Gastrocnemius medialis (tissue), 4 donors: ENCODE results near the gene POGLUT3. TPM values are rescaled to one million over a fixed set of nuclear protein-coding genes. Genes with fewer than 3 reads are reported as not detected.

Experiments
- ATAC-seq, 2 donors: fragments of 150-250 bp; one replicate each; pipeline ENCODE4 v1.9.1; 2016
- DNase-seq, 2 donors: peaks; one replicate each; pipeline ENCODE4 v3.0.0-alpha.2; 2019
- H3K27ac ChIP-seq, 4 donors: fragments of 200-600 bp; sonication (generic); 1 replicate in 1 of 4; 2 replicates in 3 of 4; pipeline ENCODE4 v1.5.1; 2016 to 2018; ENCODE audit warnings: mild to moderate bottlenecking in 2 of 4, moderate library complexity in 1 of 4
- H3K27me3 ChIP-seq, 3 donors: fragments of 200-600 bp; sonication (generic) in 2 of 3; 1 replicate in 1 of 3; 2 replicates in 2 of 3; pipeline versions ENCODE4 v1.5.1 to v1.6.0; 2016 to 2019; ENCODE audit warnings: mild to moderate bottlenecking in 1 of 3, moderate library complexity in 1 of 3
- H3K36me3 ChIP-seq, 2 donors: fragments of 200-600 bp; sonication (generic) in 1 of 2; one replicate each; pipeline ENCODE4 v1.5.1; 2017 to 2018
- H3K4me1 ChIP-seq, 2 donors: fragments of 200-600 bp; sonication (generic) in 1 of 2; one replicate each; pipeline ENCODE4 v1.5.1; 2016 to 2017; ENCODE audit warnings: mild to moderate bottlenecking in 2 of 2
- H3K4me3 ChIP-seq, 4 donors: fragments of 200-600 bp; sonication (generic) in 3 of 4; 1 replicate in 1 of 4; 2 replicates in 3 of 4; pipeline ENCODE4 v1.5.1; 2016 to 2019; ENCODE audit warnings: mild to moderate bottlenecking in 2 of 4
- H3K9me3 ChIP-seq, 3 donors: fragments of 200-600 bp; sonication (generic) in 2 of 3; 1 replicate in 1 of 3; 2 replicates in 2 of 3; pipeline ENCODE4 v1.5.1; 2016 to 2019
- POLR2A ChIP-seq, 2 donors: fragments of 450-650 bp; IDR thresholded peaks; one replicate each; pipeline ENCODE4 v1.6.1; 2017; ENCODE audit warnings: antibody characterized with exemption in 2 of 2, mild to moderate bottlenecking in 2 of 2, moderate library complexity in 2 of 2
- in situ Hi-C, 4 donors: fragments of 200-750 bp; cut with MboI; loops; one replicate each; pipeline versions ENCODE4 v1.15.0 to v1.8.0; 2017; ENCODE audit warnings: low sequenced_read_pairs in 4 of 4
- intact Hi-C: fragments of 100-400 bp; cut with DNase I; formaldehyde crosslinking; loops from one replicate; pipeline ENCODE4 v1.15.1; 2023; ENCODE audit warnings: low total_unique reads
- total RNA-seq, 4 donors: library from RNA; depleted of rRNA; stranded (reverse); fragments of >200 nt; gene quantifications; one replicate each; pipeline versions ENCODE4 v1.1.0 to v1.2.3, GENCODE V29; 2016
- TF ChIP-seq, protein P1 (sequence below), 5 experiments: fragments of 450-650 bp in 3 of 5; fragments of 200-600 bp in 2 of 5; sonication (generic) in 2 of 5; IDR thresholded peaks in 4 of 5; conservative IDR thresholded peaks in 1 of 5; 1 replicate in 4 of 5; 2 replicates in 1 of 5; pipeline ENCODE4 v1.5.1; 2016 to 2019; ENCODE audit warnings: antibody characterized with exemption in 5 of 5, mild to moderate bottlenecking in 3 of 5, moderate library complexity in 3 of 5

POGLUT3 gene
- total RNA-seq, 4 donors from 2014 or later = 2.5 to 4.9 (median 3.6) TPM

DNA sequence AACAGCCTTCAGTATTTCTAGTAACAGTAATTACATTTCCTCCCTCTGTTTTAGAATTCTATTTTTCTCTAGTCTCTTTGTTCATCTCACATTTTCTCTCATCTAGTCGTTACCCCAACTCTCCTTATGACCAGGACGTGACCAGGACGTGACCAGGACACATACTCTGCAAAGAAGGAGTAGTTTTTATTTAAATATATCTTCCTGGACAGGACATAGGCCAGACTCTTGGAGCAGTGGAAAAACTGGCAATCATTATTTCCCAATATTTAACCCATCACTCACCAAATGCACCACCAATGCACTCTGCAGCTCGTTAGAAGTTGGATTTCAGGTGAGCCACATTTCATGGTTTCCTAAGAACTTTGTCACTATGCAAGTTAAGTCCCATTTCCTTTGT is 40.3 kb upstream of the POGLUT3 start:
- no peaks in the 10 kb centered on the region for H3K4me1 ChIP-seq
- H3K27me3 ChIP-seq = no peaks in the 10 kb centered on the region
- H3K27ac ChIP-seq = no peak overlapping the region
- intact Hi-C loops = no loop called here
- ATAC-seq (no peak), DNase-seq (no peak)
- in situ Hi-C loops = no loop called here
- no peaks in the 10 kb centered on the region for H3K9me3 ChIP-seq
- H3K36me3 ChIP-seq = no peaks in the 10 kb centered on the region
- TF ChIP-seq POLR2A (IDR thresholded peaks at IDR 0.05) = no peak
- TF ChIP-seq, protein P1, sequence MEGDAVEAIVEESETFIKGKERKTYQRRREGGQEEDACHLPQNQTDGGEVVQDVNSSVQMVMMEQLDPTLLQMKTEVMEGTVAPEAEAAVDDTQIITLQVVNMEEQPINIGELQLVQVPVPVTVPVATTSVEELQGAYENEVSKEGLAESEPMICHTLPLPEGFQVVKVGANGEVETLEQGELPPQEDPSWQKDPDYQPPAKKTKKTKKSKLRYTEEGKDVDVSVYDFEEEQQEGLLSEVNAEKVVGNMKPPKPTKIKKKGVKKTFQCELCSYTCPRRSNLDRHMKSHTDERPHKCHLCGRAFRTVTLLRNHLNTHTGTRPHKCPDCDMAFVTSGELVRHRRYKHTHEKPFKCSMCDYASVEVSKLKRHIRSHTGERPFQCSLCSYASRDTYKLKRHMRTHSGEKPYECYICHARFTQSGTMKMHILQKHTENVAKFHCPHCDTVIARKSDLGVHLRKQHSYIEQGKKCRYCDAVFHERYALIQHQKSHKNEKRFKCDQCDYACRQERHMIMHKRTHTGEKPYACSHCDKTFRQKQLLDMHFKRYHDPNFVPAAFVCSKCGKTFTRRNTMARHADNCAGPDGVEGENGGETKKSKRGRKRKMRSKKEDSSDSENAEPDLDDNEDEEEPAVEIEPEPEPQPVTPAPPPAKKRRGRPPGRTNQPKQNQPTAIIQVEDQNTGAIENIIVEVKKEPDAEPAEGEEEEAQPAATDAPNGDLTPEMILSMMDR (IDR thresholded peaks at IDR 0.05 in 4 of 5, conservative IDR thresholded peaks at IDR 0.05 in 1 of 5) = no peak
- H3K4me3 ChIP-seq = no peak overlapping the region

DNA sequence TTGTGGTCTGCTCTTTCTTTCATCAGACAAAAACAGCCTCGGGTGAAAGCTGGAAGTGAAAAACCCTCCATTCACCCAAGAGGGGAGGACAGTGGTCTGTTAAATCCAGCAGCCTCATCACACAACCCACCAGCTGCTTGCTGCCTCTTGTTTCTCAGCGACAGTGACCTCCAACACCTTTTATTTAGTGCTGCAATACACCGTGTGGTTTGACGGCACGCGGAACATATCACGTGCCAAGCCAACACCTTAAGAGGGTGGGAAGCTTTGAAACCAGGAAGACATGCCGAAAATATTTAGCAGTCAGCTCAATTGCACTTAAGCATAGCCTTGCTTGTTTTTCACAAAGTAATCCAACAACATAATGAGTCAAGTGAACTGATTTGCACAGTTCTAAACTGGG is 39.8 kb upstream of the POGLUT3 start:
- ATAC-seq (no peak), DNase-seq (no peak)
- Histone ChIP-seq H3K27ac (no peak overlapping the region), H3K4me3 (no peak overlapping the region), H3K9me3 (no peaks in the 10 kb centered on the region), H3K4me1 (no peaks in the 10 kb centered on the region), H3K27me3 (no peaks in the 10 kb centered on the region), H3K36me3 (no peaks in the 10 kb centered on the region)
- in situ Hi-C loops = no loop called here
- no peak for TF ChIP-seq POLR2A (IDR thresholded peaks at IDR 0.05)
- TF ChIP-seq, protein P1 (IDR thresholded peaks at IDR 0.05 in 4 of 5, conservative IDR thresholded peaks at IDR 0.05 in 1 of 5) = no peak
- intact Hi-C loops = no loop called here

DNA sequence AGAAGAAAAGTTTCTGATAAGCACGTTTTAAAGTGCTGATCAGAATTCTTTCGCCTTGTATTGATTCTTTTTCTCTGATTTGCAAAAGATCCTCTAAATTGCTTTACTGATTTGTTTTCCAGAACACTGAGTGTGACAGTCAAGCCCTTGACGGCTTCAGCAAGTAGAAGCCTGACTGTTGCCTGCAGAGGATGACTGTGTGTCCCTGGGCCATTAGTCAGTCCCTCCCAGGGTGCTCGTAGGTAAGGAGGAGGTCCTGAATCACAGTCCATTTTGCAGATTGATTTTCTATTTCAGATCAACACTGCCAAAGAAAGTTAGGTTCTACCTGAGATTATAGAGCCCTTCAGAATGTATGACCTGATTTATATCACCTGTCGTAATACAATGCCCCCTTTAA is 38.6 kb upstream of the POGLUT3 start:
- intact Hi-C loops (no loop called here), in situ Hi-C loops (no loop called here)
- H3K36me3 ChIP-seq = no peaks in the 10 kb centered on the region
- ATAC-seq = no peak
- no peak overlapping the region for H3K4me3 ChIP-seq
- TF ChIP-seq, protein P1 (IDR thresholded peaks at IDR 0.05 in 4 of 5, conservative IDR thresholded peaks at IDR 0.05 in 1 of 5) = no peak
- TF ChIP-seq POLR2A (IDR thresholded peaks at IDR 0.05) = no peak
- H3K27me3 ChIP-seq = no peaks in the 10 kb centered on the region
- H3K9me3 ChIP-seq = no peaks in the 10 kb centered on the region
- DNase-seq = no peak
- no peaks in the 10 kb centered on the region for H3K4me1 ChIP-seq
- H3K27ac ChIP-seq = no peak overlapping the region

DNA sequence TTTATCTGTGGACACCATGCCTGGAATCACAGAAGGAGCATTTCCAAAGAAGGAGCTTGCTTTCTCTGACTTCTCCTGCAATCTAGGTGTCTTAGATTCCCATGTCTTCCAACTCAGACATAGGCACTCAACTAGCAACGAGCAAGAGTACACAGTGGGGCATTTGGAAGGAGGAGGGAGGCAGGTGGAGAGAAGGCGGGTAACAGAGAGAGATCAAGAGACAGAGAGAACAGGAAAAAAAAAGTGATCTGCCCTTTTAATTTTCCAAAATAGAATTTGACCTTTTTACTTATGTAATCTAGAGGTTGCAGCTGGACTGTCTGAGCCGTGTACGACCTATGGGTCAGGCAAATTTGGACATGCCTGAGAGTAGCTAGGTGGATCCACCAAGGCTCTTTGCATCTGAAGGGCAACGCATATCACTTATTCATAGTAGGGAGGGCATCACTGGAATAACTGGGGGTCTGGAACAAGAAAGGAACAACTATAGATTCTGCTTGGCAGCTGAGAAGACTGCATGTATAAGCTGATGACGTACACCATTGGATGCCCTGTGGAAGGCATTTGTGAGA is 37.3 kb upstream of the POGLUT3 start:
- no peak for TF ChIP-seq POLR2A (IDR thresholded peaks at IDR 0.05)
- TF ChIP-seq, protein P1 (IDR thresholded peaks at IDR 0.05 in 4 of 5, conservative IDR thresholded peaks at IDR 0.05 in 1 of 5) = no peak
- Histone ChIP-seq H3K4me1 (no peaks in the 10 kb centered on the region), H3K27me3 (no peaks in the 10 kb centered on the region), H3K4me3 (no peak overlapping the region), H3K27ac (no peak overlapping the region), H3K36me3 (no peaks in the 10 kb centered on the region), H3K9me3 (no peaks in the 10 kb centered on the region)
- no peak for ATAC-seq
- in situ Hi-C loops = no loop called here
- intact Hi-C loops = no loop called here
- no peak for DNase-seq

DNA sequence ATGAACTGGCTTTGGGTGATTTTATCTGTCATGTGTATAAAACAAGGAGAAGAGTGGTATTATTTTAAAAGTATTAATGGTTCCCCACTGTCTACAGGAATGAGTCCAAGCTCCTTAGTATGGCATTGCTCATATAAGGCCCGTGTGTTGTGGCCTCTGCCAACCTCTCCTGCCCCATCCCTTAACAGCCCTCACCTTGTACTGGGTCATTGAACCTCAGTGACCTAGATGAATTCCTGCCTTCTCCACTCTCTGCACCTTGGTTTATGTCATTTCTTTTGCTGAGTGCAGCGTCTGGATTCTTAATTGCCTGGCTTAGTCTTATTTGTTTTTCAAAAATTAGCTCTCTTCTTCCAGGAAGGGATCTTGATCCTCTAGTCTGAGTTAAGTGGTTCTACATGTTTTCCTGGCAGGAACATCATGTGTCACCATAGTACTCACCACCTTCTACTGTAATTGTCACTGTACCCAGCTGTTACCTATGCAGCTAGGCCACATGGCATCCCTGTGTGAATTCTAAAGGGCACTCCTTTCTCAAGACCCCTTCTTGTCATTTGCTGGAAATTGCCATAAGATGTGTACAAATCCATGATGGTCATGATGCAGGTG is 36.2 kb upstream of the POGLUT3 start:
- DNase-seq (no peak), ATAC-seq (no peak)
- H3K27me3 ChIP-seq = no peaks in the 10 kb centered on the region
- H3K27ac ChIP-seq = no peak overlapping the region
- in situ Hi-C loops (no loop called here), intact Hi-C loops (no loop called here)
- TF ChIP-seq, protein P1 (IDR thresholded peaks at IDR 0.05 in 4 of 5, conservative IDR thresholded peaks at IDR 0.05 in 1 of 5) = no peak
- TF ChIP-seq POLR2A (IDR thresholded peaks at IDR 0.05) = no peak
- H3K9me3 ChIP-seq = no peaks in the 10 kb centered on the region
- no peaks in the 10 kb centered on the region for H3K4me1 ChIP-seq
- no peak overlapping the region for H3K4me3 ChIP-seq
- H3K36me3 ChIP-seq = no peaks in the 10 kb centered on the region
